CD1c-positive myeloid dendritic cell (primary cell): ENCODE data around the gene GK2.

Experiments used
- DNase-seq: peaks from one replicate; pipeline ENCODE4 v3.0.0-alpha.2; 2016; ENCODE audit errors: extremely low spot score

The GK2 gene

GRCh38 chr4:79385641-79386040 is 22.4 kb downstream of the GK2 start:
- no peak for DNase-seq

GRCh38 chr4:79381161-79381560 is 26.9 kb downstream of the GK2 start:
- no peak for DNase-seq

DNA sequence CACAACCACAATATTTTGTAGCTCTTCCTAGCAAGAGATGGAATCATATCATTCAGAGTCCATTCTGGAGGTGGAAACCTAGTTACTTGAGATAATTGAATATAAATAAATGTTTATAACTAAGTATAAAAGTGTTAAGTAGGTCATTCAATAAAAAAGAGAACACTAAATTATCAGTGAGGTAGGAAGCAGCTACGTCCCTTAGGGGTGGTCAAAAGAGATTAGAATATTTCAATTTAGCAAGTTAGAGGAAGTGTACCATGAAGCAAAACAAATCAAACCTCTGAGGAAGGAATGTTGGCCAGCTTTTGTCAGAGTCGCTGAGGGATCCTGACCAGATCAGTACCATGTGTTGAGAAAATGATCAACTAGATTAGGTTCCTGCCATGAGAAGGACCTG is 38.0 kb downstream of the GK2 start:
- DNase-seq = no peak

- DNase-seq = no peak
These were observed 40.9 kb downstream of the GK2 start for GRCh38 chr4:79367096-79367495.

DNA sequence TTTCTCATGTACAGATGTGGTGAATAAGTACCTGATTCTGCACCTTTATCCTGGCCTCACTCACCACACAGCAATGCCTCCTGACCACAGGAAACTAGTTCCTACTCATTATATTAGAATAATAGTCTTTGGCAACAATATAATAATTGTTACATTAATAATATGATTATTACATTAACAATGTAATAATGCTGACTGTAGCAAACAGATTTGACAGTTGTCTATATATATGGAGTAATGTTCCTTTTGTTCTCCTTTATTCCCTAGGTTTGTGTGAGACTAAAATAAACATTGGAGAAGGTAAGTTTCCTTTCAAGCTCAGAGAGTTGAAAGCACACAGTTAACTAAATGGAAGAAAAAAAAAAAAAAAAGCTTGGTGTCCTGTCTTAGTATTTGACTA is 41.6 kb downstream of the GK2 start:
- DNase-seq = no peak

DNA sequence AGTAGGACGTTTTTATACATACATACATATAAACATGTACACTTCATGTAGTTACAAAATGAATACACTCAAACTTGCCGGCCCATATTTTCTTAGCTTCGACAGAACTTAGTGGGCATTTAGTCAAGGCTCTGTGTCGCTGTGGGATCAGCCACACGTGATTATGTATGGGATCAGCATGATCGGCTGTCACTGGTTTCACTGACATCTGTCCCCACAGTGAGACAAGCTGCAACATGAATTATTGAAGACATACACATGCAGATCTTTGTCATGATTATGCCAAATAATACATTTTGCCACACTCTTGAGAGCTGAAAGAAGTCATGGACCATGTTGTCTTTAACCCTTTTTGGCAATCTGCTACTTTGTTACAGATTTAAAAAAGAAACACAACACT is 44.0 kb downstream of the GK2 start:
- DNase-seq = no peak

- no peak for DNase-seq
These were observed 45.4 kb downstream of the GK2 start for GRCh38 chr4:79362626-79363025.

DNA sequence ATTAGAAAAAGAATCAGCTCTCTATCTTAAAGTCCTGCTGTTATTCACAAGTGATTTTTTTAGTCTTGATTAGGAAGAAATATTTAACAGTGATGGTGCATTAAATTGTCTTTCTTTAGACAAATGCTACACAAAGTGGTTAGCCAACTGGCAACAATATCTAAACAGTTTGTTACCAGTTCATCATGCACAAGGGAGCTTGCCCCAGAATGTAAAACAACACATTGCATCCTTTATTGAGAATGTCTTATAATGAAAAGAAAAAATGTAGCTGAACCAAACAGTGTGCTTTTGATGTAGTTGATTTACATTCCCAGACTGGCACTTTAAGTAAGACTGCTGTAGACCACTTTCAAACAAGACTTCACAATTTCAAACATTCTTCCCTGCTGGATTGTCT is 48.0 kb downstream of the GK2 start:
- no peak for DNase-seq

DNA sequence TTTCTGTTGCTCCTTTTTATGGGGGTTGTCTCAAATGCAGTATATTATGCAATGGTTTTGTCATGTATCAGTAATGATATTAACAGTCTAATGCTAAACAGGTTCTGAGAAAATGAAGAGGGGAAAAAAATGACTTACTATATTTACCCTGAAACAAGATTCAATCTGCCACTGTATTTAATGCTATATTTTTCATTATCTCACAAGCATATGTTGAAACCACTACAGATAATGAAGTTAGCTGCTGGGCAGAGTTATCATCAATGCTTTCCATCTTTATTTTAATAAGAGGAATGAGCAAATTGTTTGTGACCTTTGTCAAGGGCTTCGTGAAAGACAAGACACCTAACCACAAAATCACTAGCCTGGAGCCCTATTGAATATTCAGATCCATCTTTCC is 49.6 kb downstream of the GK2 start:
- no peak for DNase-seq

DNA sequence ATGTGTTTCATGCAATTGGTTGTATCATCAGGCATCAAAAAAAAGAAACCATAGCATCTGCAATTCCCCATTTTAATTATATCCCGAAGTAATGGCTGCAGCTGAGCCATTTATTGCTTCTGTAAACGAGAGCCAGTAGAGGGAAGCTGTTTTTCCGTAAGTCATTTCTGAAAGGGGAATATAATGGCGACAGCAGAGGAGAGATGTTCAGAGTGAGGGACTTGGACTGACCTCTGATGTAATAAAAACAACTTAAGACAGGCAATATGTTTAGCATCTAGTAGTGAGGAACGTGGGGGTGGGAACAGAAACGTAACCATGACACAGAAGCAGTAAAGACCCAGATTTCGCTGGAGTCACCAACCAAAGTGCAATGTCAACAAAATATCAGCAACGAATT is 50.7 kb downstream of the GK2 start:
- no peak for DNase-seq
